ENCODE data around the gene PRAME.

DNA sequence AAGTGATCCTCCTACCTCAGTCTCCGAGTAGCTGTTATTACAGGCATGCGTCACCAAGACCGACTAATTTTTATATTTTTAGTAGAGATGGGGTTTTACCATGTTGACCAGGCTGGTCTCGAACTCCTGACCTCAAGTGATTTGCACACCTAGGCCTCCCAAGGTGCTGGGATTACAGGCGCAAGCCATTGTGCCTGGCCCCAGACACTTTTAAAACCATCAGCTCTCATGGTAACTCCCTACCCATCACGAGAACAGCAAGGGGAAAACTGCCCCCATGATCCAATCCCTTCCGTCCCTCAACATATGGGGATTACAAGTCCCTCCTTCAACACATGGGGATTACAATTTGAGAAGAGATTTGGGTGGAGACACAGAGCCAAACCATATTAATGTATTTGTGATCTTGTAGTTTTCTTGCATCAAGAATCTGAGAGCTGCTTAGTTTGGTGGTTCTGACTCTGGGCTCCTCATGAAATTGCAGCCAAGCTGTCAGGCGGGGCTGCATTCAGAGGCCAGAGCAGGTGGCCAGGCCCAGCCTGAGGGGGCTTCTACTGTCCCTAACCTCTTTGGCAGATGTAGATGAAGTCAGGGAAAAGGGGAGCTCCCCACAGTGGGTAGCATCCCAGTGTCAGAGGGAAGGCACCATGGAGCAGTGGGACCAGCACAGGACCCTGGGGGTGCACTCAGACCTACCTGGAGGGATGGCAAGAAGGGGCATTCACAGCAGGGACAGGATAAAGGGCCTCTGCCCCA, 31.2 kb upstream of the PRAME start:
- TF ChIP-seq, protein P1, sequence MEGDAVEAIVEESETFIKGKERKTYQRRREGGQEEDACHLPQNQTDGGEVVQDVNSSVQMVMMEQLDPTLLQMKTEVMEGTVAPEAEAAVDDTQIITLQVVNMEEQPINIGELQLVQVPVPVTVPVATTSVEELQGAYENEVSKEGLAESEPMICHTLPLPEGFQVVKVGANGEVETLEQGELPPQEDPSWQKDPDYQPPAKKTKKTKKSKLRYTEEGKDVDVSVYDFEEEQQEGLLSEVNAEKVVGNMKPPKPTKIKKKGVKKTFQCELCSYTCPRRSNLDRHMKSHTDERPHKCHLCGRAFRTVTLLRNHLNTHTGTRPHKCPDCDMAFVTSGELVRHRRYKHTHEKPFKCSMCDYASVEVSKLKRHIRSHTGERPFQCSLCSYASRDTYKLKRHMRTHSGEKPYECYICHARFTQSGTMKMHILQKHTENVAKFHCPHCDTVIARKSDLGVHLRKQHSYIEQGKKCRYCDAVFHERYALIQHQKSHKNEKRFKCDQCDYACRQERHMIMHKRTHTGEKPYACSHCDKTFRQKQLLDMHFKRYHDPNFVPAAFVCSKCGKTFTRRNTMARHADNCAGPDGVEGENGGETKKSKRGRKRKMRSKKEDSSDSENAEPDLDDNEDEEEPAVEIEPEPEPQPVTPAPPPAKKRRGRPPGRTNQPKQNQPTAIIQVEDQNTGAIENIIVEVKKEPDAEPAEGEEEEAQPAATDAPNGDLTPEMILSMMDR (IDR thresholded peaks at IDR 0.05; ENCODE audit: extremely low read depth in 1 of 2, insufficient read depth in 1 of 2, low read depth in 1 of 2, low read length in 2 of 2): no peak
- TF ChIP-seq, protein P2, sequence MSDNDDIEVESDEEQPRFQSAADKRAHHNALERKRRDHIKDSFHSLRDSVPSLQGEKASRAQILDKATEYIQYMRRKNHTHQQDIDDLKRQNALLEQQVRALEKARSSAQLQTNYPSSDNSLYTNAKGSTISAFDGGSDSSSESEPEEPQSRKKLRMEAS (IDR thresholded peaks at IDR 0.05; ENCODE audit: insufficient read depth, insufficient read length): no peak
- TF ChIP-seq POLR2AphosphoS5 (IDR thresholded peaks at IDR 0.05; ENCODE audit: insufficient read depth, low read depth, low read length): no peak
- TF ChIP-seq POLR2A (IDR thresholded peaks at IDR 0.05; ENCODE audit: low read depth, low read length): no peak
- TF ChIP-seq EZH2 (IDR thresholded peaks at IDR 0.05; ENCODE audit: borderline replicate concordance, low read depth, low read length, severe bottlenecking): no peak
- no peak for TF ChIP-seq JUN (IDR thresholded peaks at IDR 0.05; ENCODE audit: borderline replicate concordance, insufficient read depth, insufficient read length, low read depth)
- no peak for TF ChIP-seq GATA2 (IDR thresholded peaks at IDR 0.05; ENCODE audit: insufficient read depth, insufficient read length, low read depth, low read length)

Data from endothelial cell of umbilical vein (primary cell).